HG03095 (cell line): ENCODE measurements around the gene ABCA6.

Source experiments
- ATAC-seq: cut with Tn5 transposase; IDR thresholded peaks from one replicate; pipeline ENCODE4 v1.9.1; 2021; ENCODE audit warnings: moderate library complexity; ENCODE audit not compliant: unreplicated experiment

Gene ABCA6

DNA sequence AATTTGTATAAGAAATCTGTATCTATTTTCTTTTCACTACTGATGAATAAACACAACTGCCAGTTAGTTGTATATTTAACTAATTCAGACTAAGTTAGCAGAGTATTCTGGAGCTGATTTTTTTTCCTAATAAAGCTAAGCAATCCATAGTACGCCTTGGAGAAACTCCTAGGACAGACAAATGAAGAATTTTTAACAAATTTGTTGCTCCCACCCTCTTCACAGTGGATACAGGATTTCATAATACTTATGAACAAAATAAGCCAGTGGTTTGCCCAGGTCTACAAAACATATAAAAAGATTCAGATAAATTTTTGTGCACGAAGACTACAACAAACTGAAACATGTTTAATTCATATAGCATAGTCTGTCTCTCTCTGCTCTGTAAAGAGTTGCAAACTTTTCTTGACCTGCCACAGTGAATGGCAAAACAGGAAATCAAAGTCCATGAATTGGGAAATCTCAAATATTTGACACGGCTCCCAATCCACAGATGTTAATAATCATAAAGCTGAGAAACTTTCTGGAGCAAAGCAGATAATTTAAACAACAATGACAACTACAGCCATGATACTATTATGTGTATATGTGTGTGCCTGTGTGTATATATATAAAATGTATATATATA is 594 bp upstream of the ABCA6 start:
- no peak for ATAC-seq

GRCh38 chr17:69134112-69134511 is 7.6 kb downstream of the ABCA6 start:
- no peak for ATAC-seq

- ATAC-seq = no peak
Measured at GRCh38 chr17:69130627-69131296, 10.9 kb downstream of the ABCA6 start.

GRCh38 chr17:69123626-69124025 is 18.1 kb downstream of the ABCA6 start:
- no peak for ATAC-seq

- ATAC-seq = no peak
Measured at GRCh38 chr17:69122065-69122464, 19.6 kb downstream of the ABCA6 start.

DNA sequence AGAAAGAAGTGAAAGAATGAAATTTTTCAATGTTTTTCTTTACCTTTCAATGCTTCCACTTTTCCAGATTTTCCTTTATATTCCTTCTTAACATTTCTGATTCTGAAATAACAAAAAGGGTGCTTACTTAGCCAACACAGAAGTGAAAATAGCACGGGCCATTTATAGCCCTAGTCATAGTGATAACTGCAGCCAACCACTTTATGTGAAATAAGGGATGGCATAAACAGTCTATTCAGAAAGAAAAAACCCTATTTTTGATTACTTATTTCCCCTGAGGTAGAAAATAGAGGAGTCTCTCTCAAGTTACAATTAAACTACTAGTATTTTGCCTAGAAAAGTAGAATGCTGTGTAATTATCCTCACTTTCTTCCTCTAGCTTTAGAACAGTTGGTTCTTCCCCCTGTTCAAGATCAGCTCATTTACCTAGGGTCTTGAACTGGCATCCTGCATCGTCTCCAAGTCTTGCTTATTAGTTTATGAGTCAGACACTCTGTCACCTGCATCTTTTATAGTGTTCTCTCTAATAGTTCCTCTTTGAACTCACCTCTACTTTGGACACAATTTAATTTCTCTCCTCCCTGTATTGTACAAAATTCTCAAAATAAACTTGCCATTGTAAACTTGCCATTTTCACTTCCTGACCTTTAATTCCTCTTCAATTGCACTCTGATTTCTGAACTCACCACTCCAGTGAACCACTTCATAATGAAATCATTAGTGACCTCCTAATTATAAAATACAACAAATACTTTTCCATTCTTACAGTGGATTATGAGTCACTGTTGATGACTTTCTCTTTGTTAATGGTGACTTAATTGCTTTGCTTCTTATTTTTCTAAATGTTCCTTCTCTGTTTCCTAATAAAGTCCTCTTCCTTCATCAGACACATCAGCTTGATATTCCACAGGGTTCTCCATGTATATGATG is 23.6 kb downstream of the ABCA6 start:
- ATAC-seq = peak; percentile 40

GRCh38 chr17:69111794-69112193 is 29.9 kb downstream of the ABCA6 start:
- ATAC-seq = no peak

GRCh38 chr17:69105907-69106730 is 35.6 kb downstream of the ABCA6 start:
- no peak for ATAC-seq

DNA sequence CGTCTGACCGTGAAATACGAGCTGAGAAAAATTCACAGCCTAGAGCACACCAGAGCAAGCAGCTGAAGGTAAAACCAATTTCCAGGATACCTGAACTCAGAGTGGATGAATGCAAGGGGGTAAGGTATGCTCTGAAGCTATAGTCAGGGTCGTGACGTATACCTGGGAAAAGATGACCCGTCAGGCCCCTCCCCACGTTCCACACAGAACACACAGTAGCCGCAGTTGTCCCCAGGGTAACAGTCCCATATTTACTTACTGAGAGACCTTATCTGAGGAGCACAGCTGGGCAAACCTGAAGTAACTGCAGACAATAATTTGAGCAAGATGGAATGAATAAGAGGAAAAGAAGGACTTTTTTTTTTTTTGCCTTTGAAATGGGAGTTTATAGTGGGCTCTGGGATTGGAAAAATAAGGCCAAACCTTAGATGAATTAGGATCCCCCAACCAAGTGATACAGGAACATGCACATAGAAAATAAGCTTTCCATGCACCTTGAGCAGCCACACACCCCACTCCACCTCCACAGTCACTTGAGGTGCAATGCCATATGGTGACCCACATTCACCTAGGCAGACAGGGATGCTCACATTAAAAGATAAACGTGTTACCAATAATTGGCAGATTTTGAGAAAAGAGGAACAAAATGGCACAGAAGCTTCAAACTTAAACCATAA is 38.0 kb downstream of the ABCA6 start:
- no peak for ATAC-seq

- no peak for ATAC-seq
Measured at GRCh38 chr17:69098625-69099024, 43.1 kb downstream of the ABCA6 start.

DNA sequence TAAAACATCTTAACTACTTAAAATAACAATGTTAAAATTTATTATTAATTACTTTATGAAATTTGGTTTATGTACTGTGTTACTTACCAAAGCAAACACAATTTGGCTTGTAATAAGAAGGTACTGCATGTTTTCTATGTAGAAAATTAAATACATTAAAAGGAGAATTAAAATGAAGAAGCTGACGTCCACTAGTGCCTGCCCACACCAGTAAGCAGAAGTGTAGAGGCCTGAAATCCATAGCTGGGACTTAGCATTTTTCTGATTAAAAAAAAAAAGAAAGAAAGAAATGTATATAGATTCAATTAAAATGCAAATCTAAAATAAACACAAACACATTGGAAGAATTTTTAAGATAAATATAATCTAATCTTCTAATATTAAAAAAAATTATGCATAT is 45.2 kb downstream of the ABCA6 start:
- no peak for ATAC-seq

- ATAC-seq = no peak
Measured at GRCh38 chr17:69093995-69094394, 47.7 kb downstream of the ABCA6 start.

DNA sequence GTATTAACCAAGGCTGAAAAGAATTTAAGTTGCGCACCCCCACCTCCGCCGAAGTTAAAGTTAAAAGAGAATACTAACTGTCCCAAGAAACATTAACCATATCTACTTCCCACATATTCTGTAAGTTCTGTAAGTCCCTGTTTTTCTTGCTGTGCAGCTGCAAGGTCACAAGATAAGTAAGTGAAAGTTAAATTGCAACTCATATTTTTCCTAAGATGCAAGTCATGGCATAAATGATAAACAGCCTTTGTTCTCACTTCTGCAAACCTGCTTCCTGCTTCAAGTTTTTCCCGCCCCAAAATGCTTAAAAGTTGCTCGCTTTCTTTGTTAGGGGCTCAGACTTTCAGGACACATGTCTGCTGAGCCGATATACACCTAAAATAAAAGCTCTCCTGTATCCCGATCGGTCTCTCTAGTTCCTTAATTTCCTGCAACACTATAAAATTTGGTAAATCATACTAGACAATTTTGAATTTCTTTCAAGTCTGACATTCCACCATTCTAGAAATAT is 48.4 kb downstream of the ABCA6 start:
- ATAC-seq = no peak

DNA sequence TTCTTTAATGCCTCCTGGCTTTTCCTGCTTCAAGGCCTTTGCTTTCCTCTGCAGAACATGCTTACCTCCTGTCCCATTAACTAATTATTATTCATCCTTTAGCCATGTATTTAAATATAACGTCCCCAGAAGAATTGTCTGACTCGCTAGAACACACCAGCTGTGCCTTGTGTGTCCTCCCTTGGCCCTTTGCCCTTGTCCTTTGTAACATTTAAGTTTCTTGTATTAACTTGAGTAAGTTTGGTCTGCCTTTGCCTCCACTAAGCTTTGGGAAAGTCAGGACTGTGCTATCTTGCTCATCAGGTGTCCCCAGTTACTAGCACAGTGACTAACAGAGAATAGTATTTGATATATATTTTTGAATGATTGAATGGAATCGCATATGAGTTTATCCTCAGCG is 51.3 kb downstream of the ABCA6 start:
- ATAC-seq = no peak

- ATAC-seq = no peak
Measured at GRCh38 chr17:69088643-69089200, 53.0 kb downstream of the ABCA6 start.

DNA sequence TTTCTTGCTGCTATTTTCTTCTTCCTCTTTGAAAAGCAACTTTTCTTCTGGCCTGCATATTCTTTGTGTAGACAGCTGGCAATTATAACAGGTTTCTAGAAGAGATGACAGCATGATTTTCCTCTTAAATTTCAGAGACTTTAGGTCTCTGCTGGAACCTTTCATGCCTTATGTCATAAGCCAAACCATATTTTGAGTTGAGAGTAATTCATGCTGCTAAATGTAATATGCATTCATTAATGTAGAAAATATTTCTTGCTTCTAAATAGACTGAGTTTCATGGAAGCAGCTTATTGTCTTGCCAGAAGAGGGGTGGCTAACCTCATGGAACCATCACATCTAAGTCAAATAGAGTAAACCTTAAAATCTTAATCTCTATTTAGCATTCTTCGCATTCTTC is 55.1 kb downstream of the ABCA6 start:
- no peak for ATAC-seq

- ATAC-seq = no peak
Measured at GRCh38 chr17:69084911-69085310, 56.8 kb downstream of the ABCA6 start.

DNA sequence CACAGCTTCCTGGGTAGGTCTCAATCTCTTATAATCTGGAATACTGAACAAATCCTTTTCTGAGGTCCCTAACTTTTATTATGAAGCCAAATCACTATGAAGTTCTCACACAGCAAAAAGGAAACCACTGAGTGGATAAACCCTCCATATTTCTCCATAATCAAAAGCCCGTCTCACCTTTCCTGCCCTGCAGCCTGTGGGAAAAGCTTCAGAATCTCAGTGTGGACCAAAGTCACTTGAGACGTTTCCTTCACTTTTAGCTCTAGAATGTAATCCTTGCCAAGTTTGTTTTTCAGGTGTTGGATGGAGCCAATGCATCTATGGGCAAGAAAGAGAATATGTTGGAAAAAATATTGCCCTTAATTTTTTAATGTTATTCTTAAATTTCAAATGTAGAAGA is 59.0 kb downstream of the ABCA6 start:
- ATAC-seq = no peak

GRCh38 chr17:69078864-69079263 is 62.8 kb downstream of the ABCA6 start:
- ATAC-seq = no peak

GRCh38 chr17:69075823-69076222 is 65.9 kb downstream of the ABCA6 start:
- ATAC-seq = no peak
